ENCODE results near the gene BIVM.

The BIVM gene

DNA sequence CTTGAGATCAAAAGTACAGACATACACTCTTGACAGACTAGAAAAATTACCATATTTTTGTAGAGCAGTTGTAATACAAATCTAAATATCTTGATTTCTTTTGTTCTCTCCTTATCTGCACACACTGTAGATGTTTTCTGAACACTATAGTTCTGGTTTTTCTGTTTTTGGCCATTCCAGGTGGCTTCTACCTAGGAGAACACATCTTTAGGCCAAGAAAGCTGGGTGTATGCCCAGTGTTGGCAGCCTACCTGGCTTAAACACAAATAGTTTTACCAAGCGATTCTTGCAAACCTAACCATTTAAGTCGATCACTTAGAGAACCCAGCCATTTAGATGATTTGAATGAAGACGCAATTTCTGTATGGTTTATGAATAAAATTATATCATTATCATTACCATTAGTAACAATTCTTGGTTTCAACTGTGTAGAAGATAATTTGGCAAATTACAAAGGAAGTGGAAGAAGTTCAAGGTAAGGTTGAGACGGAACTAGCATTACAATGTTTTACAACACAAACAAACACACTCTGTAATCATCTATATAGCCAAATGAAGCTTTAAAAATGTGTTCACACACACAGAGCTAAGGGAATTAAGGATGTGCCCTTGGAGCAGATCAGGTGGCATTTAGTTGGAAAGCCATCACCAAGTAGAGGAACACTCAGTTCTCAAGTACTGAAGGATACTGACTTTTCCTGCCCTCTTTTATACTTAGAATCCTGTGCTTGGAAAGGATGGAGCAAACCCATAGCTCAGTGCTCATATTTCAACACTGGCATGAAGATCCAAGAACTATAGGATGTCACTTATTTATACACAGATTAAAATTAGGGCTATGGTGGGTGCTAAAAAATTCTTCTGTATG is 83.1 kb downstream of the BIVM start:
- no peak for DNase-seq

Data from stimulated activated CD4-positive, alpha-beta T cell treated with anti-CD3 and anti-CD28 coated beads, Interleukin-2, amount 100 ng/mL, for 48 hours (primary cell).